ENCODE data around the gene HACD2.

Gene HACD2

DNA sequence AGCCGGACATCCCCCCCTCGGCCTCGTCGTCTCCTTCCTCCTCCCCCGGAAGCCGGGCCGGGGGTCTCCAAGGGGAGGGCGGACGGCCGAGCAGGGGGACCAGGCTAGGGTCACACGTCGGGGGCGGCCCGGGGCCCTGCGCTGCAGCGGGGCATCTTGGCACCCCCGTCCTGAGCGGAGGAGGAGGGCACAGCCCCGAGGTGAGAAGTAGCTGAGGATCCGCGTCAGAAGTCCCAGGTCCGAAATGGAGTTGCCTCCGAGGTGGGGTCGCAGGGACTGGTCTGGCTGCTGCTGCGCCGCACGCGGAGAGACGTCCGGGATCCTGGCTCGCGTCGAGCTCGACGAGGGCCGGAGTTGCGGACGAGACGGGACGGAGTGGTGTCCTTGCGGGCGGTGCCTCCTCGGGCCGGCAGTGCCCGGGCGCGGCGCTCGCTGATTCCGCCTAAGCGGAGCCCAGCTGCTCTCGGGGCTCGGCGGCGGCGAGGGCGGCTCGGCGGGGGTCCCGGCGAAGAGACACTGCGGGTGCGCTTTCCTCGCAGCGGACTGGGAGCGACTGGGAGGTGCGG lies 136.2 kb downstream of the HACD2 start, which contains the start of gene ADCY5:
ADCY5 (minus strand) TSS at position 555 of the 566 bp plus-strand sequence; CDS start at position 10, 545 bp downstream.
- H3K4me1 Mint-ChIP-seq (ENCODE audit: low read depth): peaks cover 10% of the 10 kb centered on the region
- no peak within 1 kb of the TSS for H3K27ac Mint-ChIP-seq
- H3K9me3 Mint-ChIP-seq: no peaks in the 10 kb centered on the region
- H3K36me3 Mint-ChIP-seq (ENCODE audit: low read depth): no peaks in the 10 kb centered on the region
- H3K27me3 Mint-ChIP-seq: peaks cover 44% of the 10 kb centered on the region
- peak within 1 kb of the TSS; percentile 10 for H3K4me3 Mint-ChIP-seq

DNA sequence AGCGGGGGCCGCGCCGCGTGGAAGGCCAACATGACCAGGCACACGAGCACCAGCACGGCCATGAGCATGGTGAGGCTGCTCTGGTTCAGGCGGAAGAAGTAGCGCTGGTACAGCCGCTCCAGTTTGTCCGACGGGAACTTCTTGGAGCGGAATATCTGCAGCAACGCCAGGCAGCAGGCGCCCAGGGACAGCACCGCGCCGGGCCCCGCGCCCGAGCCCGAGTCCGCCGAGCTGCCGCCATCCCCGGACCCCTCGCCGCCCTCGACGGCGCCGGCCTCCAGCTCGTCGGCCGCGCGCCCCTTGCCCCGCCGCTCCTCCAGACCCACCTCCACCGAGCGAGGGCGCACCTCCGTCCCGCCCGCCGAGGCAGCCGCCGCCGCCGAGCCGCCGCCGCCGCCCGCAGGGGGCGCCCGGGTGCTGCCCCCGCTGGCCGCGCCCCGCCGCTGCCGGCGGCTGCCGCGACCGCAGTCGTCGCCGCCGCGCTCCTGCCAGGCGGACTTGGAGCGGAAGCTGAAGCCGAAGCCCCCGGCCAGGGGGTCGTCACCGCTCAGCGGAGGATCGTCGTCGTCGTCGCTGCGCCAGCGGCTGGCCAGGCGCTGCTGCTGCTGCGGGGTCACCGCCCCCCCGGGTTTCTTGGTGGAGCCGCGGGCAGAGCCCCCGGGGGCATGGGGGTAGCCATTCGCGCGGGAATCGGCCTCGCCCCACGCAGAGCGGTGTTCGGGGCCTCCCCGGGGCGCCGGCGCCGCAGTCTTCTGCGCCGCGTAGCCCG lies 136.9 kb downstream of the HACD2 start:
- Mint-ChIP-seq H3K9me3 (no peaks in the 10 kb centered on the region), H3K4me3 (no peak overlapping the region), H3K36me3 (ENCODE audit: low read depth) (no peaks in the 10 kb centered on the region), H3K27me3 (peaks cover 48% of the 10 kb centered on the region), H3K4me1 (ENCODE audit: low read depth) (peaks cover 10% of the 10 kb centered on the region), H3K27ac (no peak overlapping the region)

DNA sequence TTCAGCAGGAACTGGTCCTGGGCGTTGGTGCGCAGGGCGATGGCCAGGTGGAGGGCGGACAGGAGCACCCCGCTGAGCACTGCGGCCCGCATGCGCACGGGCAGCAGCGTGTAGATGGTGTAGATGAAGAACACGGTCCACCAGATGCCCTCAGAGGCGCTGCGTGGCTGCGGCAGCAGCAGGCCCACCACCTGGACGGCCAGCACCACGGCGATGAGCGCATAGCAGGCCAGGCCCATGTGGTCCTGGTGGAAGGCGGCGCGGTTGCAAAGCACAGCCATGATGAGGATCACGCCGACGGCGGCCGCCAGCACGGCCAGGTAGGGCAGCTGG lies 137.5 kb downstream of the HACD2 start:
- H3K27me3 Mint-ChIP-seq: peaks cover 48% of the 10 kb centered on the region
- H3K4me3 Mint-ChIP-seq: no peak overlapping the region
- H3K27ac Mint-ChIP-seq: no peak overlapping the region
- H3K9me3 Mint-ChIP-seq: no peaks in the 10 kb centered on the region
- H3K36me3 Mint-ChIP-seq (ENCODE audit: low read depth): no peaks in the 10 kb centered on the region
- peaks cover 10% of the 10 kb centered on the region for H3K4me1 Mint-ChIP-seq (ENCODE audit: low read depth)

DNA sequence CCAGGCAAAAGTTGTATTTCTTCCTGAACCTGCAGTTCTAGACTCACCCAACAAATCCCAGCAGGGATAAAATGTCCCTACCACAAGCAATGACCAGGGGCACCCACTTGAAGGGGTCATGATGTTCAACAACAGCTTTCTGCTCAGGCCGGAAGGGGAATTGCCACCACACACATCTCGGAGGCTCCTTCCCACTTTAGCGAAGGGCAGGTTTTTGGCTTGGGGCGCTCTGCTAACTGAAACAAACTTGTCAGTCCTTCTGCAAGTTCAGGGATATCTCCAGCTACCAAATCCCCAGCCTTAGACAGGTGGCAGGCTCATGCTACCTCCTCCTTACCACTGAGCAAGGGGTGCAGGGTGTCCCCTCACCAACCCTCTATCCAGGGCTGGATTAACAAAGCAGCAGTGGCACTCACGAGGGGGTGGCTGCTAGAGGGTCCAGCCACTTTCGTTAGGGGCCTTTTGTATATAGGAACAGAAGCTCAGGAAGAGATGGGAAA lies 138.2 kb downstream of the HACD2 start:
- H3K4me1 Mint-ChIP-seq (ENCODE audit: low read depth): peaks cover 10% of the 10 kb centered on the region
- no peak overlapping the region for H3K27ac Mint-ChIP-seq
- peak overlapping the region; percentile 37 for H3K4me3 Mint-ChIP-seq
- peaks cover 50% of the 10 kb centered on the region for H3K27me3 Mint-ChIP-seq
- H3K9me3 Mint-ChIP-seq: no peaks in the 10 kb centered on the region
- H3K36me3 Mint-ChIP-seq (ENCODE audit: low read depth): no peaks in the 10 kb centered on the region

DNA sequence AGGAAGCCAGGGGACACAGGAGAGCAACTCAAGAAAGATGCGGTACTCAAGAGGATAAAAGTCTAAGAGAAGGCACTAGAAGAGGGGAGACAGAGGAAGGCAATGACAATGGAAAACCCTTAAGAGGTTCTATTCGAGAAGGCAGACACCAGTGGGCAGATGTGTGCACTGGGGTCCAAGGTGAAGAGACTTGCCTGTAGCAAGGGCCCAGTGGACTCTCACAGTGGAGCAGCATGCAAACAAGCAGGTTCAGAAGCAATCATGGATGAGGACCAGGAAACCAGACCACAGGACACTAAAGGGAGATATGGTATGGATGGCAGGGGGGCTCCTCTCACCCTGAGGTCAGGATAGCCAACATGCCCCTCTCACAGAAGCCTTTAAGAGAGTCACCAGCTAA lies 138.6 kb downstream of the HACD2 start:
- Mint-ChIP-seq H3K4me3 (no peak overlapping the region), H3K36me3 (ENCODE audit: low read depth) (no peaks in the 10 kb centered on the region), H3K27me3 (peaks cover 52% of the 10 kb centered on the region), H3K4me1 (ENCODE audit: low read depth) (peaks cover 10% of the 10 kb centered on the region), H3K27ac (no peak overlapping the region), H3K9me3 (no peaks in the 10 kb centered on the region)

DNA sequence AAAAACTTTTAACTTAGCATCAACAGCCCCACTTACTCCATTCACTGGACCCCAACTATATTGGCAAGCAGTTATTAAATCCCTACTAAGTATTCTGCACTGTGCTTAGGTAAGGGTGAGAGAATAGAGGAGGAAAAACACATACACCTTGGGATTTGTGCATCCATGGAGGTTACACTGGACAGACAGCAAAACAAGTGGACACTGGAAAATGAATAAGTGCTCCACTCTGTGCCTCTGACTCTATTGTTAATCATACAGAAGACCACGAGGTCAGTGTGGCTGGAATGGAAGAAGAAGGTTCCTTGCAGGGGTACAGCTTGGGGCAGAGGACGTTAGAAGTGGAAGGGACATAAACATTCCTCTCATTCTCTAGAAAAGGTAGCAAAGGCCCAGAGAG lies 139.2 kb downstream of the HACD2 start:
- peaks cover 10% of the 10 kb centered on the region for H3K4me1 Mint-ChIP-seq (ENCODE audit: low read depth)
- H3K9me3 Mint-ChIP-seq: no peaks in the 10 kb centered on the region
- no peak overlapping the region for H3K27ac Mint-ChIP-seq
- no peak overlapping the region for H3K4me3 Mint-ChIP-seq
- no peaks in the 10 kb centered on the region for H3K36me3 Mint-ChIP-seq (ENCODE audit: low read depth)
- peaks cover 48% of the 10 kb centered on the region for H3K27me3 Mint-ChIP-seq

DNA sequence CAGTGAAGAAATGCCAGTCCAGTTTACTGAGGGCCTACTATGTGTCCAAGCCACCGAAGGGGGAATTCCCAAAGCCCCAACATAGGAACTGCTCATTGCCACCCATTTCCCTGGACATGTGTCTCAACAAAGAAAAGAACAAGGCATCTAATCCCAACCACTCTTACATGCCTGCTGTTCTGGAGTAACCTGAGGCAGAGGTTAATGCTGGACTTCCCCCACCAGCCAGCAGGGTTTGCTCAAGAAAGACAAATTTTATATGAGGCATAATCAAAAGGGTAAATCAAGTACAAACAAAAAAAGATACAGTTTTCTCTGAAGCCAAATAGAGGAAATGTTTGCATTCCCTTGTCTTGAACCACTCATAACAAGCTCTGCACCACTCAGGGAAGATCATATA lies 140.1 kb downstream of the HACD2 start:
- no peaks in the 10 kb centered on the region for H3K9me3 Mint-ChIP-seq
- H3K4me1 Mint-ChIP-seq (ENCODE audit: low read depth): peaks cover 3% of the 10 kb centered on the region
- H3K27me3 Mint-ChIP-seq: peaks cover 41% of the 10 kb centered on the region
- H3K27ac Mint-ChIP-seq: no peak overlapping the region
- H3K36me3 Mint-ChIP-seq (ENCODE audit: low read depth): no peaks in the 10 kb centered on the region
- H3K4me3 Mint-ChIP-seq: no peak overlapping the region

DNA sequence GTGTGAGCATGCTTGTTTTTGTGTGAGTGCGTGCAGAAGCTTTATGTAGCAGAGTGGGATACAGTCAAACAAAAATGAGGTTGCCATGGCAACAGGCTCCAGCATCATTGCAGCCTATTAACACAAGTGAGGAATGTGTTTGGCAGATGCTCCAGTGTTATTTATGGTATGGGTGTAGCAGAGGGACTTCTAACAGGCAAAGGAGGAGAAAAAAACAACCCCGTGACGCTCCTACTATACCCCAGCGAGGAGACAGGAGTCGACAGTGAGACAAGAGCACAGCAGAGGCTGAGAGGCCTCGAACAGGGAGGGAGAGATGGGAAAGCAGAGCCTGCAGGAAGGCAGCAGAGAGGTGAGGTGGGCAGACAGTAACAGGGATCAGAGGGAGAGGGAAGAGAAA lies 140.8 kb downstream of the HACD2 start:
- no peak overlapping the region for H3K27ac Mint-ChIP-seq
- no peaks in the 10 kb centered on the region for H3K36me3 Mint-ChIP-seq (ENCODE audit: low read depth)
- H3K9me3 Mint-ChIP-seq: no peaks in the 10 kb centered on the region
- H3K27me3 Mint-ChIP-seq: peaks cover 41% of the 10 kb centered on the region
- H3K4me1 Mint-ChIP-seq (ENCODE audit: low read depth): peaks cover 3% of the 10 kb centered on the region
- H3K4me3 Mint-ChIP-seq: no peak overlapping the region

DNA sequence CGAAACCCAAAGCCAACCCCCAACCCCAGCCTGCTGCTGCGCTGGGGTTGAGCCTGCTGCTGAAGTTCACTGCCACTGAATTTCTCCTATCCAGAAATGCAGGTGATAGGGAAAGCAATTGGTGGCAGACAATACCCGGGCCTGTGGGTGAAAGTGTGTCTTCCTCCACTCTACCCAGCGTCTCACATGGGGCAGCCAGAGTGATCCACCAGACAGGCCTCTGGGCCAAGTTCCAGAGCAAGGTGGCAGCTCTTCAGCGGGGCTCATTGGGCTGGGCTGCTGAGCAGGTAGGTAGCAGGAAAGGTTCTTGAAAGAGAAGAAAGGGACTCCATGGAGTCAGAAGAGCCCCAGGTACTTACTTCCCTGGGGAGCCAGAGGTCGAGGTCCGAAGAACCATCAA lies 141.9 kb downstream of the HACD2 start:
- Mint-ChIP-seq H3K9me3 (no peaks in the 10 kb centered on the region), H3K27me3 (peaks cover 41% of the 10 kb centered on the region), H3K27ac (no peak overlapping the region), H3K4me3 (no peak overlapping the region), H3K36me3 (ENCODE audit: low read depth) (no peaks in the 10 kb centered on the region), H3K4me1 (ENCODE audit: low read depth) (peaks cover 3% of the 10 kb centered on the region)

DNA sequence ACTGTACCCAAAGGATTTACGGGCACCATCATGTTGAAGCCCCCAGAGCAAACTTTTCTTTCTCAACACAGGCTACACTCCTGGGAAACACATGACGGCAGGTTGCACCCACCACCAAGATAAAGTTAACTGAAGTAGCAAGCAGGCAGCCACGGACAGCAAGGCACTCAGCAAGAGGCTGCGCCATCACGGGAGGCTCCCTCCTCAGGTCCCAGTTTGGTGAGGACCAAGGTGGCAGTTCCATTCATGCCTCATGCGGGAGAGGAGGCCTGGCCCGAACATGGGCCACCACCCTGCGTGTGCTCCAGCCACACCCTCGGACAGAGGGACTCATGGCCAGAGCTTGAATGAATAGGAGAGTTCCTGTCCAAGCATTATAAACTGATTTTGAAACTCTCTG lies 142.7 kb downstream of the HACD2 start:
- H3K4me3 Mint-ChIP-seq: no peak overlapping the region
- peaks cover 3% of the 10 kb centered on the region for H3K4me1 Mint-ChIP-seq (ENCODE audit: low read depth)
- peaks cover 38% of the 10 kb centered on the region for H3K27me3 Mint-ChIP-seq
- H3K9me3 Mint-ChIP-seq: no peaks in the 10 kb centered on the region
- no peak overlapping the region for H3K27ac Mint-ChIP-seq
- no peaks in the 10 kb centered on the region for H3K36me3 Mint-ChIP-seq (ENCODE audit: low read depth)
